Smooth muscle cell (in vitro differentiated cells): ENCODE results near the gene AOPEP. TPM values are rescaled to one million over a fixed set of nuclear protein-coding genes. Genes with fewer than 3 reads are reported as not detected.

Source experiments
- DNase-seq: peaks from one replicate; lab custom pipeline; 2025; ENCODE audit not compliant: unreplicated experiment; lab: John Stamatoyannopoulos, UW
- H2AFZ ChIP-seq: fragments of 200-600 bp; sonication (generic); 2 replicates; pipeline ENCODE4 v1.6.0; 2016; ENCODE audit warnings: antibody characterized with exemption, low read depth, mild to moderate bottlenecking
- H3F3A ChIP-seq: fragments of 200-600 bp; sonication (generic); 2 replicates; pipeline ENCODE4 v1.6.0; 2017; ENCODE audit warnings: antibody characterized with exemption, low read depth
- H3K27ac ChIP-seq: fragments of 200-600 bp; sonication (generic); 2 replicates; pipeline ENCODE4 v1.5.1; 2016; ENCODE audit warnings: low read depth, mild to moderate bottlenecking
- H3K27me3 ChIP-seq: fragments of 200-600 bp; sonication (generic); 2 replicates; pipeline ENCODE4 v1.6.1; 2016; ENCODE audit warnings: low read depth, mild to moderate bottlenecking
- H3K36me3 ChIP-seq: fragments of 200-600 bp; sonication (generic); 2 replicates; pipeline ENCODE4 v1.5.1; 2016; ENCODE audit warnings: low read depth
- H3K4me1 ChIP-seq: fragments of 200-600 bp; sonication (generic); 2 replicates; pipeline ENCODE4 v1.5.1; 2016; ENCODE audit warnings: low read depth
- H3K4me2 ChIP-seq: fragments of 200-600 bp; sonication (generic); 2 replicates; pipeline ENCODE4 v1.6.0; 2016; ENCODE audit warnings: mild to moderate bottlenecking
- H3K4me3 ChIP-seq: fragments of 200-600 bp; sonication (generic); 2 replicates; pipeline ENCODE4 v1.5.1; 2016; ENCODE audit warnings: mild to moderate bottlenecking
- H3K79me2 ChIP-seq: fragments of 200-600 bp; sonication (generic); 2 replicates; pipeline ENCODE4 v1.6.0; 2016; ENCODE audit warnings: low read depth, mild to moderate bottlenecking
- H3K9ac ChIP-seq: fragments of 200-600 bp; sonication (generic); 2 replicates; pipeline ENCODE4 v1.6.0; 2016; ENCODE audit warnings: low read depth
- H3K9me3 ChIP-seq: fragments of 200-600 bp; sonication (generic); replicated peaks from 2 replicates; pipeline ENCODE4 v1.5.1; 2016; ENCODE audit warnings: low read depth
- H4K20me1 ChIP-seq: fragments of 200-600 bp; sonication (generic); 2 replicates; pipeline ENCODE4 v1.6.0; 2016; ENCODE audit warnings: low read depth
- CTCF ChIP-seq: fragments of 200-600 bp; sonication (generic); IDR thresholded peaks from 2 replicates; pipeline ENCODE4 v1.5.1; 2017; ENCODE audit warnings: borderline replicate concordance, mild to moderate bottlenecking, antibody characterized with exemption; ENCODE audit not compliant: insufficient read depth, poor library complexity, severe bottlenecking
- WGBS: methylation state at CpG from one replicate; pipeline ENCODE4 v1.1.7; 2016; ENCODE audit warnings: low lambda C conversion rate; 5-methylcytosine and 5-hydroxymethylcytosine counted together
- polyA plus RNA-seq: library from polyadenylated mRNA; unstranded; fragments of >200 nt; fragmentation: Nextera tagmentation; extraction: Ambion mirVana; gene quantifications from 2 replicates; pipeline ENCODE4 v1.2.1, GENCODE V29; 2016
- total RNA-seq: library from RNA; depleted of rRNA; stranded (reverse); fragments of >200 nt; gene quantifications from 2 replicates; pipeline ENCODE4 v1.2.3, GENCODE V29; 2014

Gene AOPEP
- total and polyA plus RNA-seq, 2 experiments from 2014 or later: 52.7 to 94.9 TPM

GRCh38 chr9:95093586-95093985 lies 367.1 kb downstream of the AOPEP start:
- Histone ChIP-seq H3K4me3 (no peak overlapping the region), H3K4me2 (peak overlapping the region; percentile 76), H3K4me1 (peaks cover 43% of the 10 kb centered on the region), H3K27me3 (no peaks in the 10 kb centered on the region), H3K9me3 (no peaks in the 10 kb centered on the region), H2AFZ (no peak overlapping the region), H3F3A (peaks cover 26% of the 10 kb centered on the region), H3K36me3 (no peaks in the 10 kb centered on the region), H3K79me2 (peaks cover 10% of the 10 kb centered on the region), H3K9ac (no peak overlapping the region), H3K27ac (peak overlapping the region; percentile 95), H4K20me1 (peaks cover 6% of the 10 kb centered on the region)
- 91% methylated on average over 16 of the region's 16 CpGs for WGBS
- no peak for TF ChIP-seq CTCF
- DNase-seq: no peak

GRCh38 chr9:95094002-95094401 lies 367.5 kb downstream of the AOPEP start:
- H3K36me3 ChIP-seq: no peaks in the 10 kb centered on the region
- 88% methylated on average over 10 of the region's 10 CpGs for WGBS
- peaks cover 39% of the 10 kb centered on the region for H3K4me1 ChIP-seq
- H3K4me3 ChIP-seq: no peak overlapping the region
- no peak for DNase-seq
- peaks cover 23% of the 10 kb centered on the region for H3F3A ChIP-seq
- H3K27ac ChIP-seq: peak overlapping the region; percentile 95
- no peak overlapping the region for H2AFZ ChIP-seq
- H3K9ac ChIP-seq: no peak overlapping the region
- TF ChIP-seq CTCF: no peak
- H3K4me2 ChIP-seq: no peak overlapping the region
- H3K27me3 ChIP-seq: no peaks in the 10 kb centered on the region
- peaks cover 10% of the 10 kb centered on the region for H3K79me2 ChIP-seq
- H4K20me1 ChIP-seq: peaks cover 2% of the 10 kb centered on the region
- no peaks in the 10 kb centered on the region for H3K9me3 ChIP-seq

- no peak overlapping the region for H3K4me3 ChIP-seq
- no peak overlapping the region for H3K9ac ChIP-seq
- H2AFZ ChIP-seq: no peak overlapping the region
- no peak for TF ChIP-seq CTCF
- WGBS: 79% methylated on average over 19 of the region's 22 CpGs
- H3K36me3 ChIP-seq: no peaks in the 10 kb centered on the region
- peak overlapping the region; percentile 13 for H3K27ac ChIP-seq
- H3K4me2 ChIP-seq: no peak overlapping the region
- no peaks in the 10 kb centered on the region for H4K20me1 ChIP-seq
- H3K79me2 ChIP-seq: peaks cover 10% of the 10 kb centered on the region
- DNase-seq: no peak
- H3K4me1 ChIP-seq: peaks cover 31% of the 10 kb centered on the region
- no peaks in the 10 kb centered on the region for H3K9me3 ChIP-seq
- H3K27me3 ChIP-seq: no peaks in the 10 kb centered on the region
- peaks cover 26% of the 10 kb centered on the region for H3F3A ChIP-seq
Observed at GRCh38 chr9:95095641-95096355, 369.3 kb downstream of the AOPEP start.

- H3K27ac ChIP-seq: no peak overlapping the region
- WGBS: 89% methylated on average over 11 of the region's 12 CpGs
- H3F3A ChIP-seq: peaks cover 21% of the 10 kb centered on the region
- H3K4me1 ChIP-seq: peaks cover 26% of the 10 kb centered on the region
- no peaks in the 10 kb centered on the region for H3K36me3 ChIP-seq
- H3K79me2 ChIP-seq: peaks cover 10% of the 10 kb centered on the region
- H3K4me2 ChIP-seq: no peak overlapping the region
- H2AFZ ChIP-seq: no peak overlapping the region
- no peak overlapping the region for H3K4me3 ChIP-seq
- H3K9ac ChIP-seq: no peak overlapping the region
- DNase-seq: no peak
- H3K9me3 ChIP-seq: no peaks in the 10 kb centered on the region
- no peaks in the 10 kb centered on the region for H3K27me3 ChIP-seq
- no peaks in the 10 kb centered on the region for H4K20me1 ChIP-seq
- TF ChIP-seq CTCF: no peak
Observed at GRCh38 chr9:95096381-95096780, 369.9 kb downstream of the AOPEP start.
